Measurements from ENCODE around the gene DMRTC2. TPM values are rescaled to one million over a fixed set of nuclear protein-coding genes. Genes with fewer than 3 reads are reported as not detected.

DMRTC2 gene
- polyA plus RNA-seq, 1 of the 3 experiments (the other 2 are of a cell fraction): not detected

- TF ChIP-seq REST (IDR thresholded peaks at IDR 0.05; ENCODE audit: low read depth, low read length): no peak
- TF ChIP-seq RFX5 (IDR thresholded peaks at IDR 0.05; ENCODE audit: low read length): no peak
- TF ChIP-seq FOSL2 (IDR thresholded peaks at IDR 0.05; ENCODE audit: borderline replicate concordance, low read depth): no peak
Observed at GRCh38 chr19:41811981-41812380, 32.9 kb upstream of the DMRTC2 start (continued).

GRCh38 chr19:41813911-41814310, 30.9 kb upstream of the DMRTC2 start:
- no peaks in the 10 kb centered on the region for H3K4me1 ChIP-seq (ENCODE audit: control insufficient read depth in 1 of 2, insufficient read depth in 2 of 2, low read depth in 1 of 2, low read length in 1 of 2)
- no peak for TF ChIP-seq ZBTB33 (IDR thresholded peaks at IDR 0.05; ENCODE audit: borderline replicate concordance, low read depth)
- no peak for TF ChIP-seq PBX3 (IDR thresholded peaks at IDR 0.05)
- no peak for TF ChIP-seq FOXM1 (IDR thresholded peaks at IDR 0.05; ENCODE audit: low read depth)
- no peak for TF ChIP-seq SIN3A (IDR thresholded peaks at IDR 0.05; ENCODE audit: borderline replicate concordance, low read depth, low read length)
- TF ChIP-seq CTCF (IDR thresholded peaks at IDR 0.05): no peak
- no peak for TF ChIP-seq RFX5 (IDR thresholded peaks at IDR 0.05; ENCODE audit: low read length)
- TF ChIP-seq TEAD4 (IDR thresholded peaks at IDR 0.05; ENCODE audit: borderline replicate concordance, insufficient read depth): no peak
- TF ChIP-seq RCOR1 (IDR thresholded peaks at IDR 0.05; ENCODE audit: low read length): no peak
- TF ChIP-seq MAX (IDR thresholded peaks at IDR 0.05; ENCODE audit: low read depth): no peak
- no peak for TF ChIP-seq YY1 (IDR thresholded peaks at IDR 0.05; ENCODE audit: low read depth)
- no peak for TF ChIP-seq FOXJ3 (CRISPR knock-in tag; IDR thresholded peaks at IDR 0.05)
- H3K4me3 ChIP-seq (ENCODE audit: low read depth in 2 of 2, low read length in 1 of 2): no peak overlapping the region
- no peaks in the 10 kb centered on the region for H3K79me2 ChIP-seq (ENCODE audit: insufficient read depth)
- no peaks in the 10 kb centered on the region for H3K9me2 ChIP-seq
- H3K4me2 ChIP-seq: no peak overlapping the region
- WGBS (ENCODE audit: low lambda C conversion rate): 0% methylated on average over 4 of the region's 4 CpGs
- no peak overlapping the region for H2AFZ ChIP-seq (ENCODE audit: low read depth)
- H3F3A ChIP-seq (replicated peaks; ENCODE audit: insufficient read depth): no peaks in the 10 kb centered on the region
- CTCF ChIA-PET: interaction anchor here (0.6 kb wide), 1 partner anchor 40 kb away, joined by 3 read pairs; no protein-coding TSS in a partner anchor
- no peak overlapping the region for H3K9ac ChIP-seq
- no peak for DNase-seq
- no peaks in the 10 kb centered on the region for H4K20me1 ChIP-seq (ENCODE audit: insufficient read depth)
- no peaks in the 10 kb centered on the region for H3K9me3 ChIP-seq
- H3K27me3 ChIP-seq (ENCODE audit: insufficient read depth): peaks cover 3% of the 10 kb centered on the region; the same call in 1 of the 2 replicates
- POLR2A ChIA-PET: no interaction called here
- H3K27ac ChIP-seq (ENCODE audit: low read depth in 2 of 2, low read length in 1 of 2): no peak overlapping the region
- no peaks in the 10 kb centered on the region for H3K36me3 ChIP-seq (replicated peaks in 1 of 2; ENCODE audit: control insufficient read depth in 1 of 2, insufficient read depth in 2 of 2, low read length in 1 of 2)

All from SK-N-SH (cell line).